ENCODE data around the gene GFOD1.

The GFOD1 gene

DNA sequence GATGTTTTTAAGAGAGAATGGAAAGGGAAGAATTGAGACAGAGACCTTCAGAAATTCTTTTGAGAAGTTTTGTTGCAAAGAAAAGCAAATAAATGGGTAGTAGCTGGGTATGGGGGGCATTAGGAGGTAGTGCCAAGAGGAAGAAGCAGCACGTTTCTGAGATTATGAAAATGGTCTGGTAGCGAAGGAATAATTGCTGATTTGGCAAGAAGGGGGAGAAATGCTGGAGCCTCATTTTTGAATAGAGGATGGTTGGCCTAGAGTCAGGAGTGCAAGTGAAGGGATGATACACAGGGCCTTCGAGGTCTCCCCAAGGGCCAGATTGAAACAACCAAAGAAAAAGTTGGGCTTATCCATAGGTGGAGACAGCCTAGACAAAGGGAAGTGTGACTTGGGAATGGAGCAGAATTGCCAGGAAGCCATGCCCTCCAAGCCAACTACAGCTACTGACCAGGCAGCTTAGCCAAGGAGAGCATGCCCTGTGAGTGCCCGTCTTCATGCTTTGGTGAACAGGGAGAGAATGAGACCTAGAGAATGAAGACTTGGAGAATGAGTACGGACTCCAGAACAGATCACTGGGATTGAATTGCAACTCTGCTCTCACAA lies 144.9 kb downstream of the GFOD1 start:
- Histone ChIP-seq H3K36me3 (ENCODE audit: insufficient read depth, low read length) (no peaks in the 10 kb centered on the region), H4K20me1 (ENCODE audit: insufficient read depth, low read length, poor library complexity, severe bottlenecking) (no peaks in the 10 kb centered on the region), H3F3A (ENCODE audit: low read depth) (no peaks in the 10 kb centered on the region), H3K79me2 (ENCODE audit: insufficient read depth, low read length) (no peaks in the 10 kb centered on the region), H3K27me3 (ENCODE audit: insufficient read depth, low read length, poor library complexity, severe bottlenecking) (no peaks in the 10 kb centered on the region), H3K4me1 (ENCODE audit: insufficient read depth, low read length, poor library complexity, severe bottlenecking) (no peaks in the 10 kb centered on the region), H3K9me3 (ENCODE audit: insufficient read depth, low read depth, low read length) (no peaks in the 10 kb centered on the region), H3K4me2 (ENCODE audit: low read depth, low read length, poor library complexity, severe bottlenecking) (no peak overlapping the region), H3K4me3 (ENCODE audit: low read length, poor library complexity, severe bottlenecking) (no peak overlapping the region), H3K9ac (ENCODE audit: low read depth, low read length, poor library complexity, severe bottlenecking) (no peak overlapping the region), H3K9me2 (replicated peaks; ENCODE audit: low read depth, low read length) (no peaks in the 10 kb centered on the region), H2AFZ (ENCODE audit: low read length) (no peak overlapping the region)
- no peak for TF ChIP-seq EZH2phosphoT487 (IDR thresholded peaks at IDR 0.05; ENCODE audit: borderline replicate concordance)
- TF ChIP-seq, protein P1, sequence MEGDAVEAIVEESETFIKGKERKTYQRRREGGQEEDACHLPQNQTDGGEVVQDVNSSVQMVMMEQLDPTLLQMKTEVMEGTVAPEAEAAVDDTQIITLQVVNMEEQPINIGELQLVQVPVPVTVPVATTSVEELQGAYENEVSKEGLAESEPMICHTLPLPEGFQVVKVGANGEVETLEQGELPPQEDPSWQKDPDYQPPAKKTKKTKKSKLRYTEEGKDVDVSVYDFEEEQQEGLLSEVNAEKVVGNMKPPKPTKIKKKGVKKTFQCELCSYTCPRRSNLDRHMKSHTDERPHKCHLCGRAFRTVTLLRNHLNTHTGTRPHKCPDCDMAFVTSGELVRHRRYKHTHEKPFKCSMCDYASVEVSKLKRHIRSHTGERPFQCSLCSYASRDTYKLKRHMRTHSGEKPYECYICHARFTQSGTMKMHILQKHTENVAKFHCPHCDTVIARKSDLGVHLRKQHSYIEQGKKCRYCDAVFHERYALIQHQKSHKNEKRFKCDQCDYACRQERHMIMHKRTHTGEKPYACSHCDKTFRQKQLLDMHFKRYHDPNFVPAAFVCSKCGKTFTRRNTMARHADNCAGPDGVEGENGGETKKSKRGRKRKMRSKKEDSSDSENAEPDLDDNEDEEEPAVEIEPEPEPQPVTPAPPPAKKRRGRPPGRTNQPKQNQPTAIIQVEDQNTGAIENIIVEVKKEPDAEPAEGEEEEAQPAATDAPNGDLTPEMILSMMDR (conservative IDR thresholded peaks at IDR 0.05; ENCODE audit: low read length), result no peak

DNA sequence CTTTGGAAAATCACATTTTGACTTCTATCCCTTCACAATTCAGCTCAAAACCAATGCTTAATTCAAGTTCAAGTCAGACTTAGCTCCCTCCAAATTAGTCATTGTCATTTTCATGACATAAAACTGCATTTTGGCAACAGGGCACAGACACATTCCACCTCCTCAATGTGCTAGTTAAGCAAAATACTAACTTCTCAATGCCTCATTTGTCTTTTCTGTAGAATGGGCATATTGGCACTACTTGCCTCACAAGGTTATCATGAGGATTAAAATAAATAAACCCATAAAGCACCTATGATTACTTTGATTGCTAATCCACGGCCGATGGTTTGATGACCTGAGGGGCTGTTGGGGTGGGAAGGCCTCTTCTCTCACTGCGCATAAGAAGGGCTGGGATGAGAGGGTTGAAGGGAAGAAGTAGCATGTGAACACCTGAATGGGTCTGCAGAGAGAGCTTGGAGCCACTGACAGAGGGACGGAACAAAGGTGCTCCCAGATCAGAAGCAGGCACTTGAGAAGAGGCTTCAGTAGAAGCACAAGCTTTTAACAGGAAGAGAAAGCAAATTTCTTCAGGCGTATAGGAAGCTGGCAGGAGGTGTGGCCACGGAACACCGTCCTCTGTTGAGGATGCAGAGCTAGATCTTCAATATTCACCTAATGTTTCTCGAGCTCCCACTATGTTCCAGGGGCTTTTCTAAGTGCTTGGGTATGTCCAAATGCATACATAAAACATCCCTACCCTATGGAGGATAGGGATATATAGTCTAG lies 147.4 kb downstream of the GFOD1 start:
- Histone ChIP-seq H3K27me3 (ENCODE audit: insufficient read depth, low read length, poor library complexity, severe bottlenecking) (no peaks in the 10 kb centered on the region), H3F3A (ENCODE audit: low read depth) (no peaks in the 10 kb centered on the region), H3K4me1 (ENCODE audit: insufficient read depth, low read length, poor library complexity, severe bottlenecking) (peaks cover 1% of the 10 kb centered on the region), H2AFZ (ENCODE audit: low read length) (no peak overlapping the region), H3K36me3 (ENCODE audit: insufficient read depth, low read length) (no peaks in the 10 kb centered on the region), H3K4me3 (ENCODE audit: low read length, poor library complexity, severe bottlenecking) (no peak overlapping the region), H3K4me2 (ENCODE audit: low read depth, low read length, poor library complexity, severe bottlenecking) (no peak overlapping the region), H4K20me1 (ENCODE audit: insufficient read depth, low read length, poor library complexity, severe bottlenecking) (no peaks in the 10 kb centered on the region), H3K9me3 (ENCODE audit: insufficient read depth, low read depth, low read length) (no peaks in the 10 kb centered on the region), H3K9ac (ENCODE audit: low read depth, low read length, poor library complexity, severe bottlenecking) (no peak overlapping the region), H3K9me2 (replicated peaks; ENCODE audit: low read depth, low read length) (no peaks in the 10 kb centered on the region), H3K79me2 (ENCODE audit: insufficient read depth, low read length) (no peaks in the 10 kb centered on the region)
- no peak for TF ChIP-seq EZH2phosphoT487 (IDR thresholded peaks at IDR 0.05; ENCODE audit: borderline replicate concordance)
- TF ChIP-seq, protein P1 (conservative IDR thresholded peaks at IDR 0.05; ENCODE audit: low read length), result no peak

DNA sequence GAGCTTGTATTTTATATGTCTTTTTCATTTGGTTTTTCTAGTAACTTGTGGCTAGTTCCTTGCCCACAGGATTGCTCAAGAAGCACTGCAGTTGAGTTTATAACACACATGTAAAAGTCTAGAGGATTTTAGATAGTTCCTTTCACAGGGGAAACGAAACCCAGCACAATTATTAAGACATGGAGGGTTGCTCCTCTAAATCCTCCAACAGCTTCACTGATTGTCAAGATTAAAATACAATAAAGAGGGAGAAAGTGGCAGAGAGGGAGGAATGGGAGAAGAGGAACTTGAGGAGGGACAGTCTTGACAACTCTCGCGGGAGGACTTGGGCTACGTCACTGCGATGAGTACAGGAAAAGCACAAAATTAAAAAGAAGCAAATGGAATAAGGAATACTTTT lies 149.4 kb downstream of the GFOD1 start:
- Histone ChIP-seq H3K9me3 (ENCODE audit: insufficient read depth, low read depth, low read length) (no peaks in the 10 kb centered on the region), H3K4me1 (ENCODE audit: insufficient read depth, low read length, poor library complexity, severe bottlenecking) (peaks cover 4% of the 10 kb centered on the region), H4K20me1 (ENCODE audit: insufficient read depth, low read length, poor library complexity, severe bottlenecking) (no peaks in the 10 kb centered on the region), H3F3A (ENCODE audit: low read depth) (no peaks in the 10 kb centered on the region), H3K27me3 (ENCODE audit: insufficient read depth, low read length, poor library complexity, severe bottlenecking) (no peaks in the 10 kb centered on the region), H3K4me2 (ENCODE audit: low read depth, low read length, poor library complexity, severe bottlenecking) (no peak overlapping the region), H3K36me3 (ENCODE audit: insufficient read depth, low read length) (no peaks in the 10 kb centered on the region), H3K4me3 (ENCODE audit: low read length, poor library complexity, severe bottlenecking) (no peak overlapping the region), H3K9ac (ENCODE audit: low read depth, low read length, poor library complexity, severe bottlenecking) (no peak overlapping the region), H3K79me2 (ENCODE audit: insufficient read depth, low read length) (no peaks in the 10 kb centered on the region), H3K9me2 (replicated peaks; ENCODE audit: low read depth, low read length) (no peaks in the 10 kb centered on the region), H2AFZ (ENCODE audit: low read length) (no peak overlapping the region)
- no peak for TF ChIP-seq EZH2phosphoT487 (IDR thresholded peaks at IDR 0.05; ENCODE audit: borderline replicate concordance)
- TF ChIP-seq, protein P1 (conservative IDR thresholded peaks at IDR 0.05; ENCODE audit: low read length), result no peak
